Activated CD4-positive, alpha-beta T cell treated with anti-CD3 and anti-CD28 coated beads, Interleukin-2, amount 50 U/mL, for 24 hours (primary cell): ENCODE results near the gene CHRNA1.

Source experiments
- DNase-seq, 2 donors: peaks; one replicate each; pipeline ENCODE4 v3.0.0-alpha.2; 2020; ENCODE audit warnings: low read depth in 1 of 2, low spot score in 1 of 2

The CHRNA1 gene

GRCh38 chr2:174764280-174765255 is at the start of gene CHRNA1:
Gene CHRNA1 (minus strand): TSS chr2:174764472. CDS start chr2:174764394, 78 bp downstream.
- DNase-seq = no peak

DNA sequence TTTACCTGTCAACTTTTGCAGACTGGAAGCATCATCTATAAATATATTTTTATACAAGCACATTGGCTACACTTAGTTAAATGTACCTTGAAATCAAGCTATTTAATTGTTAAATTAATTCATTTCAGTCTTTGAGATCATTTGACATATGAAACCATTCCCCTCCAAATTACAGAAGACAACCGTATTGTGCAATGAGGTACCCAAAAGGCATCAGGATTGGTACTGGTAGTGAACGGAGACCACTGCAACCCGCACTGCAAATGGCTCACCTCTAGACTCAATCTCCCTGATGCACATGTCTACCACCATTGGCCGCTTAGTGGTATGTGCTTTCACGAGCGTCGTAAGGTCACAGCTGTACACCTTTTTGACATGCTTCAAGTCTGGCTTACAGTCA is 47.8 kb upstream of the CHRNA1 start:
- no peak for DNase-seq

GRCh38 chr2:174807931-174808330 is 43.7 kb upstream of the CHRNA1 start:
- DNase-seq = no peak

DNA sequence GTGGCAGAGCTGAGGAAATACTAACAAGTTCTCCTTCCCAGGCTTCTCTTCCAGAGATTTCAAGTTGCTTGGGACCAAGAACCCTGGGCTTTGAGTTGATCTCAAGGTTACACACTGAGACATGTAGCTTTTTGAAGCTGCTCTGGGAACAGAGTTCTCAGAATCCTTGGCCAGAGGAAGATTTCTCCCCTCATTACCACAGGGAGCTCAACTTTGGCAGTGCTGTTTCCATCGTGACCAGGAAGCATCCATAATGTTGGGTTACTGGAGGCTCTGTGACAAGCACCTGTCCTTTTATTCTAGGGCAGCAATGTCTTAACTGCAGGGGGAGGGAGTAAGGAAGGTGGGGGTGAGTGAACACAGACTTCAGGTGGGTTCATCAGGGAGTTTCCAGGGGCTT is 41.5 kb upstream of the CHRNA1 start:
- no peak for DNase-seq

GRCh38 chr2:174802459-174802858 is 38.2 kb upstream of the CHRNA1 start:
- DNase-seq = no peak

DNA sequence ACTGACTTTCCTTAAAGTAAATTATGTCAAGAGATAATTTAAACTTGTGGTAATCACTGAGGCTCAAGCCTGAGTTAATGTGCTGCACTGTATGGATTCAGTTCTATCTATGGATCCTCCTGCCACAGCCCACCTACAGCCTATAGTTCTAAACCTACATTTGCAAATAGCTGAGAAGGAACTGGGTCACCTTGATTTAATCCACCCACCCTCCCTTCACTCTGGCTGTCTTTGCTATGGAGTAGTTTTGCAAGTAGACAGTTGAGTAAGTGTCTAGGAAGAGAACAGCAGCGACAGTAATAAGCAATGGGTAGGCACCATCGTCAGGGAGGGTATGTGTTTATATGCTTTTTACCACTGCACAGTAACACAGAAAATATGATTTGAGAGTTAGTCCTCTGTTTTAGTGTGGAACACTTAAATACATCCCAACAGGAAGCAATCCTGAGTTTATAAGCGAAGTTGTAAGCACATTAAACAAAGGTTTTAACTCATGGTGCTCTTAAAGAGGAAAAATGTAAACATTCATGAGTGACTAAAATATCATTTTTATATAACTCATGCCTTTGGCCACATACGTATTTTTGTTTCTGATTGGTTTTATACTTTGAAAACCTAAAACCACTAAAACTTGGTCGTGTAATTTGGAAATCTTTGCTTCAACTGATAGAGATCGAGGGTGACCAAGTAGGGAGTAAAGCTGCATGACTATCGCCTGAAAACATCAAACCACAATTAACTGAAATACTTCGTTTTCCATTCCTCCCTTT is 36.3 kb upstream of the CHRNA1 start:
- no peak for DNase-seq

DNA sequence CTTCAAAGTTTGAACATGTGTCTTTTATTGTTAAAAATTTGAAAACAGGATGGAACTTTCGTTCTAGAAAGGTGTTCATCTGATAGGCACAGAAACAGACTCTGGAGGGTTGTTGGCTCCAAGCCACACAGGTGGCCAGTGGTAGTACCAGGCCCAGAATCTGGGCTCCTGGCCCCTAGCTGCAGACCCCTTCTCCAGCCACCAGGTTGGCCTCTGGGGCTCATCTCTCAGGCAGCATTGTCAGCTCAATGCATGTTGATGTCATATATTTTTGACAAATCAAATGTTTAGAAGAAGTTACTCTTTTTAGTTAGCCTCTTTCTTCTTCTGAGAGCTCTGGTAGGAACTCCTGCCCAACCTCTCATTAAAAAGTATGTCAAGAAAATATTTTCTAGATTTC is 34.5 kb upstream of the CHRNA1 start:
- DNase-seq = no peak

DNA sequence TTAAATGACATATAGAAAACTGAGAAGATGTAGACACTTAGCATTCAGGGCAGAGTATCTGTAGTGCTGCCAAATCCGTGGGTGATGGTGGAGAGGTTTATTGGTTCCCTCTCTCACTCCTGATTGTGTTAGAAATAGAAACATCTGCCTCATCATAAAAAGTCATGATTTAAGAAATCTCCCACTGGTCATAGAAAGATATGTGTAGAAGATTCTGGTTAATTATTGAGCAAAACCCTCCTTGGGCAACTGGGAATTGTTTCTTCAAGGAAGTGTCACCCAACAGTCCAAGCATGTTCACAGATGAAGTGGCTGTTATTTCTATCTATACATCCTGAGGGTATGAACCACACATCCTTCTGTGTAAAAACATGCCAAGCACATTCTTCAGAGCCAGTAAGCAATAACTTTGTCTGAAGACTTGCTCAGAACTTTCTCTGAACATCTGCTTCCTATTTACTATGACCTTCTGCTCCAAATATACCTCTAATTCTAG is 33.6 kb upstream of the CHRNA1 start:
- no peak for DNase-seq

DNA sequence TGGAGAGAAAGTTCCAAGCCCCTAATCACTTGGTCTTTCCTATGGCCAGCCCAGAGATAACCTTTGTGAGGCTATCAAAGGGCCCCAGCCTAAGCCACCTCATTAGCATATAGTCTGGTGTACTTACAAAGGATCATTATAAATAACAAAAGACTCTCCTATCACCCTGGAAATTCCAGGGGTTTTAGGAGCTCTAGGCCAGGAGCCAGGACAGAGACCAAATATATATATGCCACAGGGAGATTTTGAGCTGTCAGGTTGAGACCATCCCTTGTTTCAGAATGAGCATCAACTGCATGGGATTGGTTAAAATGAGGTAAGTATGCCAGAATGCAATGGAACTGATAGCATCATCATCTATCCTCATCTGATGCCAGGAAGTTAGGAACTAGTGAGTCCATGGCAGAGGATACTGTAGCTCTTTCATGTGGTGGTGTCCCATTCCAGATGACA is 32.1 kb upstream of the CHRNA1 start:
- no peak for DNase-seq

- DNase-seq = no peak
Measured at GRCh38 chr2:174794851-174795374, 30.6 kb upstream of the CHRNA1 start.

DNA sequence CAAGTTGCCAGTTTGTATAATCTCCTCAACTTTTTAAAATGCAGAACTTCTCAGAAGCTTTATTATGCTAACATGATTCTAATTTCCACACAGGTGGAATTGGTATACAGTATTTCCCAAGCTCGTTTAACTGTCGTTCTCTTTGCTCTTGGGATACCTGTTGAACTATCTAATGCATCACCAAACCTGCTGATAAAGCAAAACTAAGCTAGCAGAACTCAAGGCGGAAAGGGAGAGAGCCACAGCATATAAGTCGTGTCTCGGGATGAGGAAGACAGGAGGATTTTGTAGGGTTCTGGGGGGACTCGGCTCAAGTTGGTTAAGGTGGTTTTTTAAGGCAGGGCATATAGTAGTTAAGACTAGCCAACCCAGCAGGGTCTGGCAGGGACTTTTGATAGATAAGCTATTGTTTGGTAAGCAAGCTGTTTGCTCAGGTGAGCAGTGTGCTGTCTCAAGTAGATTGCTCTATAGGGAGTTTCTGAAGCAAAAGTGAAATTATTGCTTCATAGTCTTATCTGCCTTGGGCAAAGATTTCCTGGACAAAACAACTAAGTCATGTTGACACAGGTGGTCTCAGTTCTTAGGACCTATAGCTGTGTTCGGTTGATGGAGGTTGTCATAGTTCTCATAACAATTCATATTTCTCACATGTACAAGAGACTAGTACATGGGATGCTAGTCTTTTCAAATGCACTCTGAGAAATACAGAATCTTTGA is 28.2 kb upstream of the CHRNA1 start:
- DNase-seq = no peak

DNA sequence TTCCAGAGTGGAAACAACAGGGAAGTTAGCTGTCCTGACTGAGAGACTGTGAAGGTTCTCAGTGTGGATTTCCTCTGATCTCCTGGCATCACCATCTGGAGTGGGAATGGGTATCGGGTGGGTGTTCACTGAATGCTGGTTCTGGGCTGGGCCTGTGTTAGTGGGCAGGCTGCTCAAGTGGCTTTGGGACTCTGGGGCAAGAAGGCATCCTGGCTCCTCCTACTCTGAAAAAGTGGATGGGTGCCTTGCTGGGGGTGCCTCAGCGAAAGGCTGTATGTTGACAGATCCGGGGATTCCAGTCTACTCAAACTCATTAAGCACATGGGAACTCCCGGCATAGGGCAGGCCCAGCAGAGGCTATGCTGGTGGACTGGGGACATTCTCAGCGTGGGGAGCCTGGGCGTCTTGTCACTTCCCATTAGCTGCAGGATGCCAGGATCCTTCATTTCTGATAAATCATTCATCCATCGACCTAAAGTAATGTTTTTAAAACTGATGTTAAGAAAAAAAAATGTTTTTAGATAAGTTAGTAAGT is 27.5 kb upstream of the CHRNA1 start:
- DNase-seq = no peak

GRCh38 chr2:174791020-174791419 is 26.7 kb upstream of the CHRNA1 start:
- DNase-seq = no peak

- DNase-seq = no peak
Measured at GRCh38 chr2:174789001-174789400, 24.7 kb upstream of the CHRNA1 start.

DNA sequence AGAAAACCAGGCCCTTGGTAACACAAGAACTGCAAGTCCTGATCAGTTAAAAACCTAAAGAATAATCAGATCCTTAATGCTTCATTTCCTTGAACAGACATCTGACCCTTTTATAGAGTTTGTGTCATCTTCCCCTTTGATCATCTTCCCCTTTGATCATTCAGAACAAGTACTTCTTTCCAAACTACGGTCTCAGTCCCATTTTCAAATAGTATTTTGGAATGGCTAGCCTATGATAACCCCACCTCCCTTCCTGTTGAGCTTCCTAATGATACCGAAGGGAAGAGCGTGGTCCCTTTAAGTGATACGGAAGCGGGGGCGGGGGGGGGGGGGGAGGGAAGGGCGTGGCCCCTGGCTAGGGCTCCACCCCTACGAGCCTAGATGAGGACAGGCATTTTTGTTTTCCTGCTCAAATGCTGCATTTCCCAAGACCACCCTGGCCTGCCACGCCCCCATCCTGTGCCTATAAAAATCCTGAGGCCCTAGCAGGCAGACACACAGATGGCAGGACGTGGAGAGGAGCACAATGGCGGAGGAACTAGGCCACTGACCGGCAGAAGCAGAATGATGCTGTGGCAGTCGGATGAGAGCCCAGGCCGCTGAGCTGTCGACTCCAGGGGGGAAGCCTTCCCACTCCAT is 24.1 kb upstream of the CHRNA1 start:
- no peak for DNase-seq

DNA sequence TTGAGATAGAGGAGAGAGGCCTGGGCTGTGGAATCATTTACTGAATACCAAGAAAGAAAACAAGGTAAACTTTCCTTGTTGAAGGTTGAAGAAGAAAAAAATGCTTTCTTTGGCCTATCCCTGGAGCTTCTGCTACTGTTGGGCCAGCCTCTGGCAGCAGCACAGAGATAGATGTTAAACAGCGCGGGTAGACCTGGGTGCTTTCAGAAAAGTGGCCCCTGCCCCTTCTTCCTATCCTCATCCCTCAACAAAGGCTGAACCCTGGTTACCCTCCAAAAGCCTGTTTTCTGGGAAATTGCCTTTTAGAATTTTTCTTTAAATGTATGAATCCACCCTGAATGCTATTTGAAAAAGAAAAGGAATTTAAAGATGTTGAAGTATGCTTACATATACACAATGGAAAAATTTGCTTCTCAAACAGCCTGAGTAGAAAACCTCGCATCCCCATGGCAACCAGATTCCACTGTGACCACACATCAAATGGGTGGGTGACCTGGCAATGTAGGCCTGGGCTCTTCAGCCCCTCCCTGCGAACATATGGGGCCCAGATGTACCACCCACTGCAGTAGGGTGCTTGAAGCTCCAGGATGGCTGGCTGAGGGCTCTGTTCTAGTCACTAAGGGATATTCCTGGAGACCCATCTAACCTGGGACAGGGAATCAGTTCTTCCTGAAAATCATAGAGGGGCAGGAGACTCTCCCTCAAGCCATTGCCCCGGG is 23.4 kb upstream of the CHRNA1 start:
- no peak for DNase-seq

DNA sequence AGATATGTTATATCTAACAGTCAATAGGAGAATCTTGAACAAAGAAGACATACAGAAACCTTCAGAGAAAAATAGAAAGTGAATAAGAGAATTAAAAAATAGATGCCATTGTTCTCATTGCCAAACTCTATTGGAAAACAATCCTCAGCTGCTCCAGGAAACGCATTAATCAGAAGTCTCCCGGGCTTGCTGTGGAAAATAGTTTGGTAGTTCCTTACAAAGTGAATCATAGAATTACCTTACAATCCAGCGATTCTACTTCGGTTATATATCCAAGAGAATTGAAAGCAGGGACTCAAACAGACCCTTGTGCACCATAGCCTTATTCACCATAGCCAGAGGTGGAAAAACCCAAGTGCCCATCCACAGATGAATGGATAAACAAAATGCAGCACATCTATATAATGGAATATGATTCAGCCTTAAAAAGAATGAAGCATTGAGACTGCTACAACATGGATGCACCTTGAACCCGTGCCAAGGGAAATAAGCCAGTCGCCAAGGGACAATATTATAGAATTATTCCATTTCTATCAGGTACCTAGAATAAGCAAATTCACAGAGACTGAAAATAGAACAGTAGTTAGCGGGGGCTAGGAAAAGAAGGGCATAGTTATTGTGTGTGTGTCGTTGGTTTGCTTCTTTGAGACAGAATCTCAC is 21.9 kb upstream of the CHRNA1 start:
- DNase-seq = no peak

GRCh38 chr2:174785481-174785880 is 21.2 kb upstream of the CHRNA1 start:
- DNase-seq = no peak

DNA sequence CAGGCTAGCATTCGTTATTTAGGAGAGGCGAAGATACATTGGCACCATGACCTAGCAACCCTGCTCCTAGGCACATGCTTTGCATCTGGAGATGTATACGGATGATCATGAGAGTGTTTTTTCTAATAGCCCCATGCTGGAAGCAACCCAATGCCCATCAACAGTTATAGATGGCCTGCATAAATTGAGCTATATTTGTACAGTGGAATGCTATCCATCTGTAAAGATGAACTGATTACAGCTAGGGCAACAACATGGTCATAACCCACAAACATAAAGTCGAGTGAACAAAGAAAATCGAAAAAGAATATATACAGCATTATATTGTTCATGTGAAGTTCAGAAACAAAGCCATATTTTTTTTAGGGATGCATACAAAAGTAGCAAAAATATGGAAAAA is 20.6 kb upstream of the CHRNA1 start:
- DNase-seq = no peak
